ENCODE data around the gene FYCO1.

Gene FYCO1

GRCh38 chr3:45968706-45969105 is 26.9 kb downstream of the FYCO1 start:
- Histone ChIP-seq H3K36me3 (replicated peaks; ENCODE audit: low read depth, low read length) (peaks cover 75% of the 10 kb centered on the region), H2AFZ (ENCODE audit: low read depth, low read length) (no peak overlapping the region), H3K4me3 (ENCODE audit: low read length) (no peak overlapping the region), H3K4me1 (ENCODE audit: low read length) (peaks cover 66% of the 10 kb centered on the region), H3K27me3 (ENCODE audit: low read depth, low read length) (no peaks in the 10 kb centered on the region), H3K9me3 (ENCODE audit: insufficient read depth, low read length) (no peaks in the 10 kb centered on the region), H3K4me2 (ENCODE audit: low read length) (no peak overlapping the region), H4K20me1 (ENCODE audit: insufficient read depth, low read length) (no peaks in the 10 kb centered on the region), H3K9ac (ENCODE audit: low read length) (no peak overlapping the region), H3K79me2 (ENCODE audit: low read length) (no peaks in the 10 kb centered on the region), H3K27ac (ENCODE audit: low read length) (no peak overlapping the region)
- TF ChIP-seq CTCF (IDR thresholded peaks at IDR 0.05; ENCODE audit: low read depth, low read length), result no peak
- no peak for TF ChIP-seq EZH2phosphoT487 (IDR thresholded peaks at IDR 0.05; ENCODE audit: low read depth)

- H3K4me3 ChIP-seq (ENCODE audit: low read length), result no peak overlapping the region
- H3K9me3 ChIP-seq (ENCODE audit: insufficient read depth, low read length), result no peaks in the 10 kb centered on the region
- H3K79me2 ChIP-seq (ENCODE audit: low read length), result no peaks in the 10 kb centered on the region
- no peak overlapping the region for H2AFZ ChIP-seq (ENCODE audit: low read depth, low read length)
- H3K4me2 ChIP-seq (ENCODE audit: low read length), result no peak overlapping the region
- TF ChIP-seq EZH2phosphoT487 (IDR thresholded peaks at IDR 0.05; ENCODE audit: low read depth) (no peak), CTCF (IDR thresholded peaks at IDR 0.05; ENCODE audit: low read depth, low read length) (no peak)
- no peak overlapping the region for H3K9ac ChIP-seq (ENCODE audit: low read length)
- H3K36me3 ChIP-seq (replicated peaks; ENCODE audit: low read depth, low read length), result peaks cover 76% of the 10 kb centered on the region
- H3K4me1 ChIP-seq (ENCODE audit: low read length), result peaks cover 66% of the 10 kb centered on the region
- H4K20me1 ChIP-seq (ENCODE audit: insufficient read depth, low read length), result no peaks in the 10 kb centered on the region
- H3K27me3 ChIP-seq (ENCODE audit: low read depth, low read length), result no peaks in the 10 kb centered on the region
- no peak overlapping the region for H3K27ac ChIP-seq (ENCODE audit: low read length)
Observed at GRCh38 chr3:45968149-45968548, 27.5 kb downstream of the FYCO1 start.

GRCh38 chr3:45967724-45968123 is 27.9 kb downstream of the FYCO1 start:
- Histone ChIP-seq H3K79me2 (ENCODE audit: low read length) (no peaks in the 10 kb centered on the region), H2AFZ (ENCODE audit: low read depth, low read length) (no peak overlapping the region), H3K9me3 (ENCODE audit: insufficient read depth, low read length) (no peaks in the 10 kb centered on the region), H3K9ac (ENCODE audit: low read length) (no peak overlapping the region), H3K27ac (ENCODE audit: low read length) (no peak overlapping the region), H3K4me2 (ENCODE audit: low read length) (no peak overlapping the region), H3K4me1 (ENCODE audit: low read length) (peaks cover 66% of the 10 kb centered on the region), H3K27me3 (ENCODE audit: low read depth, low read length) (no peaks in the 10 kb centered on the region), H3K4me3 (ENCODE audit: low read length) (no peak overlapping the region), H4K20me1 (ENCODE audit: insufficient read depth, low read length) (no peaks in the 10 kb centered on the region), H3K36me3 (replicated peaks; ENCODE audit: low read depth, low read length) (peaks cover 76% of the 10 kb centered on the region)
- no peak for TF ChIP-seq CTCF (IDR thresholded peaks at IDR 0.05; ENCODE audit: low read depth, low read length)
- no peak for TF ChIP-seq EZH2phosphoT487 (IDR thresholded peaks at IDR 0.05; ENCODE audit: low read depth)

GRCh38 chr3:45966950-45967640 is 28.5 kb downstream of the FYCO1 start:
- no peaks in the 10 kb centered on the region for H3K27me3 ChIP-seq (ENCODE audit: low read depth, low read length)
- no peak overlapping the region for H3K4me2 ChIP-seq (ENCODE audit: low read length)
- H3K4me3 ChIP-seq (ENCODE audit: low read length), result no peak overlapping the region
- H4K20me1 ChIP-seq (ENCODE audit: insufficient read depth, low read length), result no peaks in the 10 kb centered on the region
- no peak overlapping the region for H3K27ac ChIP-seq (ENCODE audit: low read length)
- no peaks in the 10 kb centered on the region for H3K9me3 ChIP-seq (ENCODE audit: insufficient read depth, low read length)
- H3K36me3 ChIP-seq (replicated peaks; ENCODE audit: low read depth, low read length), result peaks cover 77% of the 10 kb centered on the region
- H3K4me1 ChIP-seq (ENCODE audit: low read length), result peaks cover 66% of the 10 kb centered on the region
- H2AFZ ChIP-seq (ENCODE audit: low read depth, low read length), result no peak overlapping the region
- TF ChIP-seq CTCF (IDR thresholded peaks at IDR 0.05; ENCODE audit: low read depth, low read length) (no peak), EZH2phosphoT487 (IDR thresholded peaks at IDR 0.05; ENCODE audit: low read depth) (no peak)
- H3K9ac ChIP-seq (ENCODE audit: low read length), result no peak overlapping the region
- H3K79me2 ChIP-seq (ENCODE audit: low read length), result no peaks in the 10 kb centered on the region
